ENCODE data around the gene BARX2. TPM values are rescaled to one million over a fixed set of nuclear protein-coding genes. Genes with fewer than 3 reads are reported as not detected.

The BARX2 gene
- total and polyA plus RNA-seq, 2 donors = 0.53 TPM; not detected in 1

GRCh38 chr11:129395883-129396282 is 20.2 kb downstream of the BARX2 start:
- Histone ChIP-seq H3K36me3 (ENCODE audit: insufficient read depth) (no peaks in the 10 kb centered on the region), H3K4me3 (ENCODE audit: low read depth, low read length) (no peak overlapping the region), H3K4me1 (ENCODE audit: insufficient read depth) (no peaks in the 10 kb centered on the region), H3K27ac (ENCODE audit: low read depth) (no peak overlapping the region)
- 77% methylated on average over 7 of the region's 7 CpGs for WGBS
- DNase-seq (ENCODE audit: extremely low spot score) = no peak

GRCh38 chr11:129396454-129396853 is 20.8 kb downstream of the BARX2 start:
- H3K4me3 ChIP-seq (ENCODE audit: low read depth, low read length) = no peak overlapping the region
- H3K4me1 ChIP-seq (ENCODE audit: insufficient read depth) = no peaks in the 10 kb centered on the region
- no peak for DNase-seq (ENCODE audit: extremely low spot score)
- no peak overlapping the region for H3K27ac ChIP-seq (ENCODE audit: low read depth)
- no peaks in the 10 kb centered on the region for H3K36me3 ChIP-seq (ENCODE audit: insufficient read depth)
- 56% methylated on average over 3 of the region's 3 CpGs for WGBS

GRCh38 chr11:129402206-129403171 is 26.8 kb downstream of the BARX2 start:
- WGBS = 82% methylated on average over 3 of the region's 3 CpGs
- Histone ChIP-seq H3K27ac (ENCODE audit: low read depth) (no peak overlapping the region), H3K4me3 (ENCODE audit: low read depth, low read length) (no peak overlapping the region), H3K36me3 (ENCODE audit: insufficient read depth) (no peaks in the 10 kb centered on the region), H3K4me1 (ENCODE audit: insufficient read depth) (no peaks in the 10 kb centered on the region)
- no peak for DNase-seq (ENCODE audit: extremely low spot score)

GRCh38 chr11:129404731-129405130 is 29.1 kb downstream of the BARX2 start:
- no peaks in the 10 kb centered on the region for H3K36me3 ChIP-seq (ENCODE audit: insufficient read depth)
- no peaks in the 10 kb centered on the region for H3K4me1 ChIP-seq (ENCODE audit: insufficient read depth)
- H3K4me3 ChIP-seq (ENCODE audit: low read depth, low read length) = no peak overlapping the region
- no peak for DNase-seq (ENCODE audit: extremely low spot score)
- 63% methylated on average over 4 of the region's 4 CpGs for WGBS
- no peak overlapping the region for H3K27ac ChIP-seq (ENCODE audit: low read depth)

- 73% methylated on average over 5 of the region's 5 CpGs for WGBS
- H3K4me3 ChIP-seq (ENCODE audit: low read depth, low read length) = no peak overlapping the region
- DNase-seq (ENCODE audit: extremely low spot score) = no peak
- H3K27ac ChIP-seq (ENCODE audit: low read depth) = no peak overlapping the region
- H3K4me1 ChIP-seq (ENCODE audit: insufficient read depth) = no peaks in the 10 kb centered on the region
- H3K36me3 ChIP-seq (ENCODE audit: insufficient read depth) = no peaks in the 10 kb centered on the region
These were observed 33.3 kb downstream of the BARX2 start for GRCh38 chr11:129408865-129409444.

- Histone ChIP-seq H3K4me1 (ENCODE audit: insufficient read depth) (no peaks in the 10 kb centered on the region), H3K27ac (ENCODE audit: low read depth) (no peak overlapping the region), H3K36me3 (ENCODE audit: insufficient read depth) (no peaks in the 10 kb centered on the region), H3K4me3 (ENCODE audit: low read depth, low read length) (no peak overlapping the region)
- 57% methylated on average over 3 of the region's 3 CpGs for WGBS
- no peak for DNase-seq (ENCODE audit: extremely low spot score)
These were observed 34.8 kb downstream of the BARX2 start for GRCh38 chr11:129410395-129410960.

GRCh38 chr11:129412494-129412893 is 36.8 kb downstream of the BARX2 start:
- no peak for DNase-seq (ENCODE audit: extremely low spot score)
- no peaks in the 10 kb centered on the region for H3K4me1 ChIP-seq (ENCODE audit: insufficient read depth)
- WGBS = 53% methylated on average over 4 of the region's 4 CpGs
- no peaks in the 10 kb centered on the region for H3K36me3 ChIP-seq (ENCODE audit: insufficient read depth)
- no peak overlapping the region for H3K27ac ChIP-seq (ENCODE audit: low read depth)
- no peak overlapping the region for H3K4me3 ChIP-seq (ENCODE audit: low read depth, low read length)

GRCh38 chr11:129414144-129414872 is 38.7 kb downstream of the BARX2 start:
- Histone ChIP-seq H3K27ac (ENCODE audit: low read depth) (no peak overlapping the region), H3K4me3 (ENCODE audit: low read depth, low read length) (no peak overlapping the region), H3K4me1 (ENCODE audit: insufficient read depth) (no peaks in the 10 kb centered on the region), H3K36me3 (ENCODE audit: insufficient read depth) (no peaks in the 10 kb centered on the region)
- no peak for DNase-seq (ENCODE audit: extremely low spot score)
- 48% methylated on average over 5 of the region's 5 CpGs for WGBS

- WGBS = 92% methylated on average over 7 of the region's 7 CpGs
- DNase-seq (ENCODE audit: extremely low spot score) = no peak
These were observed 40.6 kb downstream of the BARX2 start for GRCh38 chr11:129416080-129416820.

GRCh38 chr11:129417458-129417857 is 41.8 kb downstream of the BARX2 start:
- Histone ChIP-seq H3K4me1 (ENCODE audit: insufficient read depth) (no peaks in the 10 kb centered on the region), H3K27ac (ENCODE audit: low read depth) (no peak overlapping the region), H3K4me3 (ENCODE audit: low read depth, low read length) (no peak overlapping the region), H3K36me3 (ENCODE audit: insufficient read depth) (no peaks in the 10 kb centered on the region)
- WGBS = 76% methylated on average over 7 of the region's 7 CpGs
- DNase-seq (ENCODE audit: extremely low spot score) = no peak

More at GRCh38 chr11:129416080-129416820, 40.6 kb downstream of the BARX2 start:
- no peak overlapping the region for H3K27ac ChIP-seq (ENCODE audit: low read depth)
- H3K4me1 ChIP-seq (ENCODE audit: insufficient read depth) = no peaks in the 10 kb centered on the region
- no peaks in the 10 kb centered on the region for H3K36me3 ChIP-seq (ENCODE audit: insufficient read depth)
- H3K4me3 ChIP-seq (ENCODE audit: low read depth, low read length) = no peak overlapping the region

- H3K27ac ChIP-seq (ENCODE audit: low read depth) = no peak overlapping the region
- DNase-seq (ENCODE audit: extremely low spot score) = no peak
- WGBS = 58% methylated on average over 4 of the region's 4 CpGs
These were observed 42.4 kb downstream of the BARX2 start for GRCh38 chr11:129418039-129418438.

GRCh38 chr11:129419386-129419785 is 43.7 kb downstream of the BARX2 start:
- Histone ChIP-seq H3K4me1 (ENCODE audit: insufficient read depth) (no peaks in the 10 kb centered on the region), H3K4me3 (ENCODE audit: low read depth, low read length) (no peak overlapping the region), H3K36me3 (ENCODE audit: insufficient read depth) (no peaks in the 10 kb centered on the region), H3K27ac (ENCODE audit: low read depth) (no peak overlapping the region)
- 95% methylated on average over 3 of the region's 3 CpGs for WGBS
- no peak for DNase-seq (ENCODE audit: extremely low spot score)

More at GRCh38 chr11:129418039-129418438, 42.4 kb downstream of the BARX2 start:
- H3K4me1 ChIP-seq (ENCODE audit: insufficient read depth) = no peaks in the 10 kb centered on the region
- H3K36me3 ChIP-seq (ENCODE audit: insufficient read depth) = no peaks in the 10 kb centered on the region
- no peak overlapping the region for H3K4me3 ChIP-seq (ENCODE audit: low read depth, low read length)

GRCh38 chr11:129423426-129423825 is 47.8 kb downstream of the BARX2 start:
- Histone ChIP-seq H3K4me3 (ENCODE audit: low read depth, low read length) (no peak overlapping the region), H3K4me1 (ENCODE audit: insufficient read depth) (no peaks in the 10 kb centered on the region), H3K27ac (ENCODE audit: low read depth) (no peak overlapping the region), H3K36me3 (ENCODE audit: insufficient read depth) (no peaks in the 10 kb centered on the region)
- no peak for DNase-seq (ENCODE audit: extremely low spot score)
